ENCODE measurements around the gene SLC44A5.
A peak's percentile ranks its signal among the peaks of the same experiment; 100 is the strongest.

The SLC44A5 gene

GRCh38 chr1:75470448-75470847, 140.5 kb downstream of the SLC44A5 start:
- no CpG with 5 or more reads among the region's 6 CpGs for WGBS (ENCODE audit: extremely low coverage, insufficient coverage, insufficient read length)

GRCh38 chr1:75469586-75470173, 141.2 kb downstream of the SLC44A5 start:
- no peak overlapping the region for H2AK5ac ChIP-seq (ENCODE audit: low read length)
- no CpG with 5 or more reads among the region's 7 CpGs for WGBS (ENCODE audit: extremely low coverage, insufficient coverage, insufficient read length)
- DNase-seq = no peak
- no peak overlapping the region for H4K91ac ChIP-seq (ENCODE audit: low read depth, low read length)
- no peaks in the 10 kb centered on the region for H3K9me3 ChIP-seq (ENCODE audit: insufficient read depth, low read depth, low read length)
- H3K18ac ChIP-seq (ENCODE audit: low read length) = no peak overlapping the region
- H3K9ac ChIP-seq (ENCODE audit: low read length) = no peak overlapping the region
- H4K8ac ChIP-seq (ENCODE audit: low read depth, low read length) = no peak overlapping the region
- no peak overlapping the region for H2AFZ ChIP-seq (ENCODE audit: insufficient read depth, low read length, poor library complexity)
- H3K4me2 ChIP-seq (ENCODE audit: low read length) = no peak overlapping the region
- H2BK120ac ChIP-seq (ENCODE audit: insufficient read depth, low read length, poor library complexity) = no peak overlapping the region
- H3K14ac ChIP-seq (ENCODE audit: low read length) = no peak overlapping the region
- H3K79me2 ChIP-seq (ENCODE audit: control insufficient read depth, insufficient read depth, low read length, poor library complexity) = no peaks in the 10 kb centered on the region
- H2BK12ac ChIP-seq (ENCODE audit: low read length) = no peak overlapping the region
- H3K36me3 ChIP-seq (ENCODE audit: control insufficient read depth in 1 of 2, insufficient read depth in 2 of 2, low read length in 2 of 2) = no peaks in the 10 kb centered on the region
- no peak overlapping the region for H2BK5ac ChIP-seq (ENCODE audit: low read depth, low read length, poor library complexity)
- no peak overlapping the region for H3K23ac ChIP-seq (ENCODE audit: low read length)
- H3K4me1 ChIP-seq (ENCODE audit: control insufficient read depth in 1 of 2, insufficient read depth in 2 of 2, low read length in 2 of 2) = no peaks in the 10 kb centered on the region
- no peak overlapping the region for H3K4ac ChIP-seq (ENCODE audit: low read depth, low read length)
- no peak overlapping the region for H3K27ac ChIP-seq (ENCODE audit: low read depth, low read length)
- no peak overlapping the region for H3K4me3 ChIP-seq (ENCODE audit: low read depth, low read length)
- no peak overlapping the region for H4K12ac ChIP-seq (ENCODE audit: low read depth, low read length)
- H3K27me3 ChIP-seq (ENCODE audit: insufficient read depth, low read length) = no peaks in the 10 kb centered on the region
- H3K79me1 ChIP-seq (ENCODE audit: low read length) = no peaks in the 10 kb centered on the region

More at GRCh38 chr1:75470448-75470847, 140.5 kb downstream of the SLC44A5 start:
- H3K23ac ChIP-seq (ENCODE audit: low read length) = no peak overlapping the region
- H3K9ac ChIP-seq (ENCODE audit: low read length) = no peak overlapping the region
- H3K18ac ChIP-seq (ENCODE audit: low read length) = no peak overlapping the region
- no peak overlapping the region for H4K91ac ChIP-seq (ENCODE audit: low read depth, low read length)
- H2AK5ac ChIP-seq (ENCODE audit: low read length) = no peak overlapping the region
- H4K12ac ChIP-seq (ENCODE audit: low read depth, low read length) = no peak overlapping the region
- no peak overlapping the region for H3K14ac ChIP-seq (ENCODE audit: low read length)
- no peak overlapping the region for H4K8ac ChIP-seq (ENCODE audit: low read depth, low read length)
- H2BK12ac ChIP-seq (ENCODE audit: low read length) = no peak overlapping the region
- DNase-seq = peak; percentile 3 to 53
- no peaks in the 10 kb centered on the region for H3K27me3 ChIP-seq (ENCODE audit: insufficient read depth, low read length)
- H3K79me1 ChIP-seq (ENCODE audit: low read length) = no peaks in the 10 kb centered on the region
- no peak overlapping the region for H3K4ac ChIP-seq (ENCODE audit: low read depth, low read length)
- no peaks in the 10 kb centered on the region for H3K9me3 ChIP-seq (ENCODE audit: insufficient read depth, low read depth, low read length)
- H3K27ac ChIP-seq (ENCODE audit: low read depth, low read length) = no peak overlapping the region
- H3K4me1 ChIP-seq (ENCODE audit: control insufficient read depth in 1 of 2, insufficient read depth in 2 of 2, low read length in 2 of 2) = no peaks in the 10 kb centered on the region
- no peak overlapping the region for H2BK5ac ChIP-seq (ENCODE audit: low read depth, low read length, poor library complexity)
- H3K4me3 ChIP-seq (ENCODE audit: low read depth, low read length) = no peak overlapping the region
- H3K4me2 ChIP-seq (ENCODE audit: low read length) = no peak overlapping the region
- H2BK120ac ChIP-seq (ENCODE audit: insufficient read depth, low read length, poor library complexity) = no peak overlapping the region
- H2AFZ ChIP-seq (ENCODE audit: insufficient read depth, low read length, poor library complexity) = no peak overlapping the region
- no peaks in the 10 kb centered on the region for H3K36me3 ChIP-seq (ENCODE audit: control insufficient read depth in 1 of 2, insufficient read depth in 2 of 2, low read length in 2 of 2)
- H3K79me2 ChIP-seq (ENCODE audit: control insufficient read depth, insufficient read depth, low read length, poor library complexity) = no peaks in the 10 kb centered on the region

- H3K27me3 ChIP-seq (ENCODE audit: insufficient read depth, low read length) = no peaks in the 10 kb centered on the region
These were observed 149.0 kb downstream of the SLC44A5 start for GRCh38 chr1:75461808-75462325.

GRCh38 chr1:75449998-75450397, 160.9 kb downstream of the SLC44A5 start:
- Histone ChIP-seq H3K14ac (ENCODE audit: low read length) (no peak overlapping the region), H3K79me2 (ENCODE audit: control insufficient read depth, insufficient read depth, low read length, poor library complexity) (no peaks in the 10 kb centered on the region), H4K91ac (ENCODE audit: low read depth, low read length) (no peak overlapping the region), H2AFZ (ENCODE audit: insufficient read depth, low read length, poor library complexity) (no peak overlapping the region), H2BK5ac (ENCODE audit: low read depth, low read length, poor library complexity) (no peak overlapping the region), H3K27me3 (ENCODE audit: insufficient read depth, low read length) (no peaks in the 10 kb centered on the region), H3K4me3 (ENCODE audit: low read depth, low read length) (no peak overlapping the region), H2BK12ac (ENCODE audit: low read length) (no peak overlapping the region), H4K8ac (ENCODE audit: low read depth, low read length) (no peak overlapping the region), H3K18ac (ENCODE audit: low read length) (no peak overlapping the region), H3K4ac (ENCODE audit: low read depth, low read length) (no peak overlapping the region), H3K4me2 (ENCODE audit: low read length) (no peak overlapping the region), H4K12ac (ENCODE audit: low read depth, low read length) (no peak overlapping the region), H3K4me1 (ENCODE audit: control insufficient read depth in 1 of 2, insufficient read depth in 2 of 2, low read length in 2 of 2) (no peaks in the 10 kb centered on the region), H3K27ac (ENCODE audit: low read depth, low read length) (no peak overlapping the region), H3K79me1 (ENCODE audit: low read length) (no peaks in the 10 kb centered on the region), H3K9ac (ENCODE audit: low read length) (no peak overlapping the region), H3K9me3 (ENCODE audit: insufficient read depth, low read depth, low read length) (no peaks in the 10 kb centered on the region), H3K23ac (ENCODE audit: low read length) (no peak overlapping the region), H3K36me3 (ENCODE audit: control insufficient read depth in 1 of 2, insufficient read depth in 2 of 2, low read length in 2 of 2) (no peaks in the 10 kb centered on the region), H2BK120ac (ENCODE audit: insufficient read depth, low read length, poor library complexity) (no peak overlapping the region), H2AK5ac (ENCODE audit: low read length) (no peak overlapping the region)
- no peak for DNase-seq
- no CpG with 5 or more reads among the region's 5 CpGs for WGBS (ENCODE audit: extremely low coverage, insufficient coverage, insufficient read length)

More at GRCh38 chr1:75461808-75462325, 149.0 kb downstream of the SLC44A5 start:
- Histone ChIP-seq H4K8ac (ENCODE audit: low read depth, low read length) (no peak overlapping the region), H3K4me1 (ENCODE audit: control insufficient read depth in 1 of 2, insufficient read depth in 2 of 2, low read length in 2 of 2) (no peaks in the 10 kb centered on the region), H3K9ac (ENCODE audit: low read length) (no peak overlapping the region), H3K4me2 (ENCODE audit: low read length) (no peak overlapping the region), H3K36me3 (ENCODE audit: control insufficient read depth in 1 of 2, insufficient read depth in 2 of 2, low read length in 2 of 2) (no peaks in the 10 kb centered on the region), H4K12ac (ENCODE audit: low read depth, low read length) (no peak overlapping the region), H3K4ac (ENCODE audit: low read depth, low read length) (no peak overlapping the region), H3K9me3 (ENCODE audit: insufficient read depth, low read depth, low read length) (no peaks in the 10 kb centered on the region), H3K27ac (ENCODE audit: low read depth, low read length) (no peak overlapping the region), H3K79me1 (ENCODE audit: low read length) (no peaks in the 10 kb centered on the region), H2AK5ac (ENCODE audit: low read length) (no peak overlapping the region), H2BK120ac (ENCODE audit: insufficient read depth, low read length, poor library complexity) (no peak overlapping the region), H3K14ac (ENCODE audit: low read length) (no peak overlapping the region), H3K23ac (ENCODE audit: low read length) (no peak overlapping the region), H3K4me3 (ENCODE audit: low read depth, low read length) (no peak overlapping the region), H3K79me2 (ENCODE audit: control insufficient read depth, insufficient read depth, low read length, poor library complexity) (no peaks in the 10 kb centered on the region), H3K18ac (ENCODE audit: low read length) (no peak overlapping the region), H2BK5ac (ENCODE audit: low read depth, low read length, poor library complexity) (no peak overlapping the region), H2BK12ac (ENCODE audit: low read length) (no peak overlapping the region), H2AFZ (ENCODE audit: insufficient read depth, low read length, poor library complexity) (no peak overlapping the region), H4K91ac (ENCODE audit: low read depth, low read length) (no peak overlapping the region)
- peak; percentile 59 to 81 for DNase-seq
- no CpG with 5 or more reads among the region's 3 CpGs for WGBS (ENCODE audit: extremely low coverage, insufficient coverage, insufficient read length)

Measured in trophoblast cell (in vitro differentiated cells and primary cell).